ENCODE data around the gene ZNF324B.
"Not testable (repeated sequence)": the region's sequence is repeated elsewhere in the genome, so short reads cannot be mapped to it uniquely, and the experiment has no call there.

ZNF324B gene

GRCh38 chr19:58482372-58482771 is 30.9 kb downstream of the ZNF324B start:
- Histone ChIP-seq H3K4me2 (ENCODE audit: low read depth, low read length, poor library complexity, severe bottlenecking) (no peak overlapping the region), H3F3A (ENCODE audit: insufficient read depth) (no peaks in the 10 kb centered on the region), H3K27me3 (ENCODE audit: low read length) (no peaks in the 10 kb centered on the region), H3K9ac (ENCODE audit: low read length) (no peak overlapping the region), H3K36me3 (ENCODE audit: low read length) (no peaks in the 10 kb centered on the region), H3K27ac (ENCODE audit: low read depth, low read length) (no peak overlapping the region), H3K9me3 (ENCODE audit: insufficient read depth, low read length) (no peaks in the 10 kb centered on the region), H3K79me2 (ENCODE audit: insufficient read depth, low read length) (no peaks in the 10 kb centered on the region), H3K4me3 (ENCODE audit: insufficient read depth, low read length, poor library complexity, severe bottlenecking) (no peak overlapping the region), H4K20me1 (ENCODE audit: low read depth, low read length) (no peaks in the 10 kb centered on the region), H2AFZ (ENCODE audit: low read depth, low read length, severe bottlenecking) (no peak overlapping the region), H3K9me2 (replicated peaks; ENCODE audit: insufficient read depth, low read length) (no peaks in the 10 kb centered on the region)
- TF ChIP-seq CTCF (IDR thresholded peaks at IDR 0.05; ENCODE audit: insufficient read depth, low read length, poor library complexity, severe bottlenecking) (no peak), EZH2phosphoT487 (conservative IDR thresholded peaks at IDR 0.05; ENCODE audit: low read length) (no peak)

- no peak overlapping the region for H3K4me3 ChIP-seq (ENCODE audit: insufficient read depth, low read length, poor library complexity, severe bottlenecking)
- no peak overlapping the region for H3K9ac ChIP-seq (ENCODE audit: low read length)
- no peaks in the 10 kb centered on the region for H3K9me2 ChIP-seq (replicated peaks; ENCODE audit: insufficient read depth, low read length)
- no peaks in the 10 kb centered on the region for H3K27me3 ChIP-seq (ENCODE audit: low read length)
- H3K27ac ChIP-seq (ENCODE audit: low read depth, low read length): no peak overlapping the region
- no peaks in the 10 kb centered on the region for H3K79me2 ChIP-seq (ENCODE audit: insufficient read depth, low read length)
- H2AFZ ChIP-seq (ENCODE audit: low read depth, low read length, severe bottlenecking): no peak overlapping the region
- H4K20me1 ChIP-seq (ENCODE audit: low read depth, low read length): no peaks in the 10 kb centered on the region
- H3F3A ChIP-seq (ENCODE audit: insufficient read depth): no peaks in the 10 kb centered on the region
- TF ChIP-seq CTCF (IDR thresholded peaks at IDR 0.05; ENCODE audit: insufficient read depth, low read length, poor library complexity, severe bottlenecking) (no peak), EZH2phosphoT487 (conservative IDR thresholded peaks at IDR 0.05; ENCODE audit: low read length) (no peak)
- no peaks in the 10 kb centered on the region for H3K36me3 ChIP-seq (ENCODE audit: low read length)
- no peak overlapping the region for H3K4me2 ChIP-seq (ENCODE audit: low read depth, low read length, poor library complexity, severe bottlenecking)
- H3K9me3 ChIP-seq (ENCODE audit: insufficient read depth, low read length): no peaks in the 10 kb centered on the region
Observed at GRCh38 chr19:58483776-58484175, 32.4 kb downstream of the ZNF324B start.

- not testable (repeated sequence) for H3K4me3 ChIP-seq (ENCODE audit: insufficient read depth, low read length, poor library complexity, severe bottlenecking); H3K9me3 ChIP-seq (ENCODE audit: insufficient read depth, low read length); H3K4me2 ChIP-seq (ENCODE audit: low read depth, low read length, poor library complexity, severe bottlenecking); H3K9me2 ChIP-seq (replicated peaks; ENCODE audit: insufficient read depth, low read length); H3K36me3 ChIP-seq (ENCODE audit: low read length); H3K79me2 ChIP-seq (ENCODE audit: insufficient read depth, low read length); H3K9ac ChIP-seq (ENCODE audit: low read length); H2AFZ ChIP-seq (ENCODE audit: low read depth, low read length, severe bottlenecking); H4K20me1 ChIP-seq (ENCODE audit: low read depth, low read length); H3F3A ChIP-seq (ENCODE audit: insufficient read depth); H3K27me3 ChIP-seq (ENCODE audit: low read length); H3K27ac ChIP-seq (ENCODE audit: low read depth, low read length)
Observed at GRCh38 chr19:58484349-58484748, 32.9 kb downstream of the ZNF324B start.

- no peaks in the 10 kb centered on the region for H3K9me2 ChIP-seq (replicated peaks; ENCODE audit: insufficient read depth, low read length)
- no peak overlapping the region for H3K27ac ChIP-seq (ENCODE audit: low read depth, low read length)
- TF ChIP-seq EZH2phosphoT487 (conservative IDR thresholded peaks at IDR 0.05; ENCODE audit: low read length) (no peak), CTCF (IDR thresholded peaks at IDR 0.05; ENCODE audit: insufficient read depth, low read length, poor library complexity, severe bottlenecking) (no peak)
- no peaks in the 10 kb centered on the region for H3K79me2 ChIP-seq (ENCODE audit: insufficient read depth, low read length)
- no peak overlapping the region for H3K4me2 ChIP-seq (ENCODE audit: low read depth, low read length, poor library complexity, severe bottlenecking)
- no peaks in the 10 kb centered on the region for H3K9me3 ChIP-seq (ENCODE audit: insufficient read depth, low read length)
- no peaks in the 10 kb centered on the region for H4K20me1 ChIP-seq (ENCODE audit: low read depth, low read length)
- H3K4me3 ChIP-seq (ENCODE audit: insufficient read depth, low read length, poor library complexity, severe bottlenecking): no peak overlapping the region
- H3K36me3 ChIP-seq (ENCODE audit: low read length): no peaks in the 10 kb centered on the region
- no peaks in the 10 kb centered on the region for H3K27me3 ChIP-seq (ENCODE audit: low read length)
- no peak overlapping the region for H3K9ac ChIP-seq (ENCODE audit: low read length)
- H3F3A ChIP-seq (ENCODE audit: insufficient read depth): no peaks in the 10 kb centered on the region
- H2AFZ ChIP-seq (ENCODE audit: low read depth, low read length, severe bottlenecking): no peak overlapping the region
Observed at GRCh38 chr19:58491393-58491792, 40.0 kb downstream of the ZNF324B start.

Data from SU-DHL-6 (cell line).